ENCODE data around the gene METRN.
A peak's percentile ranks its signal among the peaks of the same experiment; 100 is the strongest.
"Not testable (repeated sequence)": the region's sequence is repeated elsewhere in the genome, so short reads cannot be mapped to it uniquely, and the experiment has no call there.

METRN gene

DNA sequence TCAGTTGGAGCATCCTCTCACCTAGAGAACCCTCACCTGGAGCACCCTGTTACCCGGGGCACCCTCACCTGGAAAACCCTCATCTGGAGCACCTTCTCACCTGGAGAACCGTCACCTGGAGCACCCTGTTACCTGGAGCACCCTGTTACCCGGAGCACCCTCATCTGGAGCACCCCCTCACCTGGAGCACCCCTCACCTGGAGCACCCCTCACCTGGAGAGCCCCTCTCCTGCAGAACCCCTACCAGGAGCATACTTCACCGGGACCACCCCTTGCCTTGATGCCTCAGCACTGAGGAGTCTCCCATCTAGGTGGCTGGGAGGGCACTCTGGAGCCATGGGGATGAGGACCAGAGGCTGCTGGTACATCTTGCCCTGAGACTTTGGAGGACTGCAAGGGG, 6.0 kb upstream of the METRN start:
- DNase-seq (ENCODE audit: extremely low read depth in 1 of 2, low read depth in 1 of 2): no peak

DNA sequence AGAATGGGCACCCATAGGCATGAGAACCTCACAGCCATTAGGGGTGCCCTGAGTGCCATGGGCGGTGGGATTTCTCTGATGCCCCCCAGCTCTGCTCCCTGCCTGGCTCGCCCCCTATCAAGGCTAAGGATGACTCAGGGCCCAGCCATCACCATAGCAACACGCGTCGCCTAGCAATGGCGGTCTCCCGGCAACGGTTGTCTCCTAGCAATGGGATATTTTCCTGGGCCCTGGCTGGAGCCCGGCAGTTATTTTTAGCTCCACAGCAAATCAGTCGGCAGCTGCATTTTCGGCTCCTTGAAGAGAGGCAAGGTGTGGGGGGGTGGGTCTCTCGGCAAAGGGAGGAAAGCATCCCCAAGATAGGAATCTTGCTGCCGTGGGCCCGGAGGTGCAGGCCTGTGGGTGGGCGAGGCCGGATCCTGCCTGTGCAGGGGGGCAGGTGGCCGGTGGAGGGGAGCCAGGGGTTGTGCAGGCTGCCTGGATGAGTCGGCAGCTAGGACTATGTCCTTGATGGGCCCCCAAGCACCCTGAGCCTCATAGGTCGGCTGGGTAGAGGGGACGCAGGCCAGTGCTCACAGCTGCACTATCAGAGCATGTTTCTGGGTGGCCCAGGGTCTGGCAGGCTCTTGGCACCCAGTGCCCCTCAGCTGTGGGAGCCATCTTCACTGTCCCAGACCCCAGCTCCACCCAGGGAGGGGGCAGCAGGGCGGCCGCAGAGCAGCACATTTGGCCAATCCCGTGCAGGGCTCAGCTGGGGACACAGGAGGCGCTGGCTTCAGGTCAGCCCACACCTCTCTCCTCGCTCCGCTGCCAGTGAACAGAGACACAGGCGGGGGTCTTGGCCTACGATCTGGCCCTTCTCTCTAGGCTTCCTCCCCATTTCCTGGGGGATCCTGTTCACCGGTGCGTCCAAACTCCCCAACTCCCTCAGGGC, 5.1 kb upstream of the METRN start:
- DNase-seq (ENCODE audit: extremely low read depth in 1 of 2, low read depth in 1 of 2): no peak

DNA sequence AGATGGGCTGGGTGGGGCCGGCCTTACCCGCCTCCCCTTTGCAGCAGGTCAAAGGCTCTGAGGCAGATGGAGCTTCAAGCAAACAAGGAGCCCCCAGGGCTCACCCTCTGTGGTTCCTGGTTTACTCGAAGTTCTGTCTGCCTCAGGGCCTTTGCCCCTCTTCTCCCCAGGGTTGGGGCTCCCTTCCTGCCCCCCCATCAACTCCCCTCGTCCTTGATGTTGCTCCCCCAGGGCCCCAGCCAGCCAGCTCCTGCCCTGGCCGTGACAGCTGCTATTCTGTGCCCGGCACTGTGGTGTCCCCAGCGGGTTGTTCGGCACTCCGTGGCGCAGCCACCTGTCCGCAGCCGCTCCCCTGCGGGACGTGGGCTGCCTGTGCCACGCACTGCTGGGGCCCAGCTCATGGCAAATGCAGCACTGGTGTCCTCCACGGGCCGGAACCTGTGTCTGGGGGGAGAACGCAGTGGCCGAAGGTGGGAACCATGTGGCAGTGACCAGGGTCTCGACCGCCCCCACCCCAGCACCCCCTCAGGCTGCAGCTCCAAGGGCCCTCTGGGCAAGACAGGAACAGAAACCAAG, 4.3 kb upstream of the METRN start:
- DNase-seq (ENCODE audit: extremely low read depth in 1 of 2, low read depth in 1 of 2): no peak

DNA sequence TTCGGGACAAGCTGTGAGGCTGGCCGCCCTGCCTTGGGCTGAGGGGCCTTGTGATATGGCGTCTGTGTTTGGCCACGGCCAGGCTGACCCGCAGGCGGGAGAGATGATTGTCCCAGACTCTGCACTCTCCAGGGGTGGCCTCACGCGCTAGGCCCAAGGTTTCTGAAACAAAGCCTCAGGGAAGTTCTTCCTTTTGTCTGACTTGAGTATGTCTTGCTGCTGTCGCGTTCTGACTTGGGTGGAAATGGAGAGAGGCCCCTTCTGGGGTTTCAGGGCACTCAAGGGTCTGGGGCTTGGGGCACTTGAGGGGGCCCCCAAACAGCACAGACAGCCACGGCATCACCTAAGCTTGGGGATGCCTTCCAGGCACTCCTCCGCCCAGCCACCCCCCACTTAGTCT, 3.8 kb upstream of the METRN start:
- no peak for DNase-seq (ENCODE audit: extremely low read depth in 1 of 2, low read depth in 1 of 2)

DNA sequence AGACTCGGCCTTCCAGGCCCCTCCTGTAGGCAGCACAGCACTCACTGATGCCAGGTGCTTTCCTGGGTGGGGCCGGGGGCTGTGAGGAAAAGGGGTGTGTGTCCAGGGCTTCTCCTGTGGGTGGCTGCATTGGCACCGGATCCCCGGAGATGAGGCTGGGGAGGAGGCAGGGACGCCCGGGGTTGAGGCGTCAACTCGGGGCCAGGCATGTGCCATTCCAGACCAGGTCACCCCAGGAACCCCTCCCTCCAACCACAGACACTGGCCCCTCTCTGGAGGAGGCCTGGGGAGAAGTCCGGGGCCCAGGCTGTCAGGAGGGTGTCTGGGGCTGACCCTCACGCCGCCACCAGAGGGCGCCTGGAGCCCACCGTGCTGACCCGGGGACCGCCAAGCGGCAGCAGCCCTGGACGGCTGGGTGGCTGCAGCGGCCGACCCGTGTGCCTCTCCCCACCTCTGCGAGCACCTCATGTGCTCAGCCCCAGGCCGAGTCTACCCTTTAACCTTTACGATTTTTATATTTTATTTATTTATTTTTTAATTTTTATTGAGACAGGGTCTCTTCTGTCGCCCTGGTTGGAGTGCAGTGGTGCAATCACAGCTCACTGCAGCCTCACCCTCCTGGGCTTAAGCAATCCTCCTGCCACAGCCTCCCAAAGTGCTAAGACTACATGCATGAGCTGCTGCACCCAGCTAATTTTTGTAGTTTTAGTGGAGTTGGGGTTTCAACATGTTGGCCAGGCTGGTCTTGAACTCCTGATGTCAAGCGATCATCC, 3.2 kb upstream of the METRN start:
- DNase-seq (ENCODE audit: extremely low read depth in 1 of 2, low read depth in 1 of 2): peak; percentile 59 to 83

DNA sequence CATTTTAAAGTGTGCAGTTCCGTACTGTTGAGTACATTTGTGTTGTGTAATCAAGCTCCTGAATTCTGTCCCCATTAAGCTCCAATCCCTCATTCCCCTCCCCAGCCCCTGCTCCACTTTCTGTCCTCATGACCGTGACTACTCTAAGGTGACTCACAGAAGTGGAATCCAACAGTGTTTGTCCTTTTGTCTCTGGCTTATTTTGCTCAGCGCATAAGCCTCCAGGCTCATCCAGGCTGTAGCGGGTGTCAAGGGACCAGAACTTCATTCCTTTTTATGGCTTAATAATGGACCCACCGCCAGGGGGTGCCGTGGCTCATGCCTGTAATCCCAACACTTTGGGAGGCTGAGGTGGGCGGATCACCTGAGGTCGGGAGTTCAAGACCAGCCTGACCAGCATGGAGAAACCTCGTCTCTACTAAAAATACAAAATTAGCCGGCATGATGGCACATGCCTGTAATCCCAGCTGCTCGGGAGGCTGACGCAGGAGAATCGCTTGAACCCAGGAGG, 2.1 kb upstream of the METRN start:
- not testable (repeated sequence) for DNase-seq (ENCODE audit: extremely low read depth in 1 of 2, low read depth in 1 of 2)

DNA sequence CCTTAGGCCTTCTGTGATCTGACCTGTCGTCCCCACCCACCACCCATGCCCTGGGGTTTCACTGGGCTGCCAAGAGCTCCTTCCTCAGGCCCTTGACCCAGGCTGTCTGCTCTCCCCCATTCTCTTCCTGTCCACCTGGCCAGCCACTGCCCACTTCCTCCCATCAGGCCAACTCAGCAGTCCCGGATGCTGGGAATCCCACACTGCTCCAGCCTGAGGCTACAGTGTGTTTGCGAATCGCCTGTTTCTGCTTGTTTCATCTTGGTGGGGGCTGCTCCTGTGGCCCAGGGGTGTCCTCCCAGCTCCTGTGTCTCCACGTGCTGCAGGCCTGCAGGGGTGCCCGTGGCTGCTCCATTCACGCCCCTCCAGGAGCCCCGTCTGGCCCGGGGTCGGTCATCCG, 839 bp upstream of the METRN start:
- DNase-seq (ENCODE audit: extremely low read depth in 1 of 2, low read depth in 1 of 2): no peak

DNA sequence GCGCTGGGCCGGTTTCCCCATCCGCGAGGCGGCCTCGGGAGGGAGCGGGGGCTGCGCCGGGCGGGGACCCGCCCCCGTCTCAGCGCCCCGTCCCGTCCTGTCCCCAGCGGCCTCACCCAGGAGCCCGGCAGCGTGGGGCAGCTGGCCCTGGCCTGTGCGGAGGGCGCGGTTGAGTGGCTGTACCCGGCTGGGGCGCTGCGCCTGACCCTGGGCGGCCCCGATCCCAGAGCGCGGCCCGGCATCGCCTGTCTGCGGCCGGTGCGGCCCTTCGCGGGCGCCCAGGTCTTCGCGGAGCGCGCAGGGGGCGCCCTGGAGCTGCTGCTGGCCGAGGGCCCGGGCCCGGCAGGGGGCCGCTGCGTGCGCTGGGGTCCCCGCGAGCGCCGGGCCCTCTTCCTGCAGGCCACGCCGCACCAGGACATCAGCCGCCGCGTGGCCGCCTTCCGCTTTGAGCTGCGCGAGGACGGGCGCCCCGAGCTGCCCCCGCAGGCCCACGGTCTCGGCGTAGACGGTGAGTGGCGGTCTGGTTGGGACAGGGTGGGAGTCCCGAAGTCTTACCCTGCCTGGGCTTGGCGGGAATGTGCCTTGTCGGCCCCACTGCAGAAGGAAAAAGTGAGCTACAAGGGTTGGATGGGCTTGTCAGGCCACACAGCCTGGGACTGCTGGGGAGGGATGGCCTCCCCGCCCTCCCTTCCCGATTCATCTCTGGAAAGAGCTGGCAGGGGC, 720 bp downstream of the METRN start:
- no peak for DNase-seq (ENCODE audit: extremely low read depth in 1 of 2, low read depth in 1 of 2)

DNA sequence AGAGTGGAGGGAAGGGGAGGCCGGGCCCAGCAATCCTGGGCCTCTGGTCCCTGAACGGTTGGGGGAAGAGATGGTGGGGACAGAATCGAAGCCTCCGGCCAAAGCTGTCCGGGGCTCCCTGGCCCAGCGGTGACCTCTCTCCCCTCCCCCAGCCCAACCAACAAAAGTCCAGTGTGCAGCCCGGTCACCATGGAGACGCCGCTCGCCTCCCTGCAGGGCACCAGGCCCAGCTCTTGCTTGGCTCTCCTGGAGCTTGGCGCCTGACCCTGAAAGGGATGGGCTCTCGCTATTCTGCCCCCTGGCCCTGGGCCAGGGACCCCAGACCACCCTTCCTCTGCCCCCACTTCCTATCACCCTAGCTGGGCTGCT, 1.3 kb downstream of the METRN start:
- no peak for DNase-seq (ENCODE audit: extremely low read depth in 1 of 2, low read depth in 1 of 2)

DNA sequence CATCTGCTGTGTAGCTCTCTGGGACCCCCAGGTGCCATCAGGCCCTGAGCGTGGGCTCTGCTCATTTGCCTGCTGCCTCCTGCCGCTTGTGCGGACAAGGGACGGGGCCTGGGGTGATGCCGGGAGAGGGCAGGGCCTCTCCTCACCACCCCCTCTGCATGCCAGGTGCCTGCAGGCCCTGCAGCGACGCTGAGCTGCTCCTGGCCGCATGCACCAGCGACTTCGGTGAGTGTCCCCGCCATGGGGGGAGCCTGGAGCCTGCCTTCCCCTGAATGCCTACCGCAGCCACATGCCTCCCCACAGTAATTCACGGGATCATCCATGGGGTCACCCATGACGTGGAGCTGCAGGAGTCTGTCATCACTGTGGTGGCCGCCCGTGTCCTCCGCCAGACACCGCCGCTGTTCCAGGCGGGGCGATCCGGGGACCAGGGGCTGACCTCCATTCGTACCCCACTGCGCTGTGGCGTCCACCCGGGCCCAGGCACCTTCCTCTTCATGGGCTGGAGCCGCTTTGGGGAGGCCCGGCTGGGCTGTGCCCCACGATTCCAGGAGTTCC, 1.9 kb downstream of the METRN start:
- DNase-seq (ENCODE audit: extremely low read depth in 1 of 2, low read depth in 1 of 2): no peak

DNA sequence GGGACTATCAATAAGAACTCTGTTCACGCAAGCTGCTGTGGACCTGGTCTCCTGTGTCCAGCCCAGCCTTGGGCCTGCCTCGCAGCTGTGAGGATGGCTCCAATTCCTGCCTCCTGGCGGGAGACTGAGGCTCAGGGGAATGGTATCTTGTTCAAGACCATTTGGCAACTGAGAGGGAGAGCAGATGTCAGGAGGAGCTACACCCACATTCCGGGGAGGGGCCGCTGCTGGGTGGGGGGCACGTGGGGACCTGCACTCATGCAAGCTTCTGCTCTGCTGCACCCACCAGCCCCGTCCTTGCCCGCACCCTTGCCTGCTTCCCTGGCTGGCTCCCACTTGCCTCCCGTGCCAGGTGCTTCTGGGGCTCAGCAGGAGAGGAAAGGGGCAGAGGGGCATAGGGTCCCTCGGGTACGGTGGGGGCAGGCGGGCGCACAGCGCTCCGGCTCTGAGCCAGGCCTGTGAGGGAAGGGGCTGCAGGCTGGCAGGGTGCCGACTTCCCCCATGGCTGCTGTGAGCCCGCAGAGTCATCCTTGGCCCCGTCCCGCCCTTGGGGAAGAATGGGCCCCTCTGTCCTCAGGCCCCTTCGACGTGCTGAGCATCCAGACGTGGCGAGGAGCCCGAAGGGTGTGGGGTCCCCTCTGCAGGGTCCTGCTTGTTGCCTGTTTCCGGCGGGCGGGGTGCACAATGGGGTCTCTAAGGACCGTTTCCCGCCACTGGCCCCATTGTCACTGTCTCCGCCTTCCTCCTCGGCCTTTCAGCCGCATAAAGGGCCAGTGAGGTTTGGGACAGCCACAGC, 2.7 kb downstream of the METRN start:
- no peak for DNase-seq (ENCODE audit: extremely low read depth in 1 of 2, low read depth in 1 of 2)

DNA sequence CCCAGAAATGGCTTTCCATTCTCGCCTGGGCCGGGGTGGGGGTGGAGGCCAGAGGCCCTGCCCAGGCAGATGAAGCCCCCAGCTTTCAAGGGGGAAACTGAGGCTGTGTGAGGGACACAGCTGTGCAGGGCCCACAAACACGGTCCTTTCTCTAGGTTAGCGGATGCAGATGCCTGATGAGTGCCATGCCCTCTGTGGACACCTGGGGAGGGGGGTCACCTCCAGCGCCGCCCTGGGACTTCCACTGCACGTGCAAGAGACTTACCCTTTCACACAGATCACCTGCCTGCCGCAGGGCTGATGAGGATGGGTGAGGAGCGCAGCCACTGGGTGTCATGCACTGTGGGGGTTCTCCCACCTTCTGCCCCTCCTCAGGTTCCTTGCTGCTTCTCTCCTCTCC, 3.5 kb downstream of the METRN start:
- no peak for DNase-seq (ENCODE audit: extremely low read depth in 1 of 2, low read depth in 1 of 2)

DNA sequence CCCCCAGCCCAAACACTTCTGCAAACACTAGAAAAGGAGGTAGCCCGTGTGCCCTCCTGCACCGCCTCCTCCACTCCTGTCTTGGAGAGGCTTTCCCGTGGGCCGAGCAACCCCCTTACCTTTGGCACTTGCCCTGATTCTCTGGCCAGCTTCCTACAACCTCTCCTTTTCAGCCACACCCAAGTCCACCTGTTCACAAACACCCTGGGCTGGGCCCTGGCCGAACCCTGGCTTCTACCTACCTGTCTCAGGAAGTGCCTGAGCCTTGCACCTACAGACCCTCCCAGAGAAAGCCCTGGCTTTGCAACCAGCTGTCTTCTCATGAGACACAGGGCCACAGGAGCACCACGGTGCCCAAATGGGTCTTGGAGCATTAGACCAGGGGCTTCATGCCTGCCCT, 4.0 kb downstream of the METRN start:
- DNase-seq (ENCODE audit: extremely low read depth in 1 of 2, low read depth in 1 of 2): no peak

DNA sequence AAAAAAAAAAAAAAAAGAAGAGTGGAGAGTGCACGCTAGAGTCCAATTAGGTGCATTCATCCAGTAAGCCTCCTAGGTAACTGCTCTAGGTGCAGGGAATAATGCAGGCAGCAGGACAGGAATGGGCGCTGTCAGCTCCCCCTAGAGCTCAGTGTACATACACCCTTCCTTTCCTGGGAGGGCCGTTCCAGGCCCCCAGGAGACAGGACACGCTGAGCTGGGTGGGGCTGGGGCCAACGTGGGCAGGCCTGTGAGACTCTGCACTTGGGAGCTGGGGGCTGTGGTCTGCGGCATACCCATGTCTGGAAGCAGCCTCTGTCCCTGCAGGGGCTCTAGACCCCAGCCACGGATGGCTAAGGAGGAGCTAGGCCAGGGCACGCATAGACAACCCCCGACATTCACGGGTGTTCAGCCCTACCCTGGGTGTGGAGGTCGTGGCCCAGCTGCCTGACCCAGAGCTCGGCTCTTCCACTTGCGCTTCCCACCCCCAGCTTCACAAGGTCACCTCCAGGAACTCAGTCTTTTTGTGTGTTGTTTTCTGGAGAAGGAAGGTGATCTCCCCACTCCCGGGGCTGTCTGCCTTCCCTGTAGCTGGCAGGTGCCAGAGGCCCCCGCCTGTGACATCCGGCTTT, 5.0 kb downstream of the METRN start:
- DNase-seq (ENCODE audit: extremely low read depth in 1 of 2, low read depth in 1 of 2): no peak

DNA sequence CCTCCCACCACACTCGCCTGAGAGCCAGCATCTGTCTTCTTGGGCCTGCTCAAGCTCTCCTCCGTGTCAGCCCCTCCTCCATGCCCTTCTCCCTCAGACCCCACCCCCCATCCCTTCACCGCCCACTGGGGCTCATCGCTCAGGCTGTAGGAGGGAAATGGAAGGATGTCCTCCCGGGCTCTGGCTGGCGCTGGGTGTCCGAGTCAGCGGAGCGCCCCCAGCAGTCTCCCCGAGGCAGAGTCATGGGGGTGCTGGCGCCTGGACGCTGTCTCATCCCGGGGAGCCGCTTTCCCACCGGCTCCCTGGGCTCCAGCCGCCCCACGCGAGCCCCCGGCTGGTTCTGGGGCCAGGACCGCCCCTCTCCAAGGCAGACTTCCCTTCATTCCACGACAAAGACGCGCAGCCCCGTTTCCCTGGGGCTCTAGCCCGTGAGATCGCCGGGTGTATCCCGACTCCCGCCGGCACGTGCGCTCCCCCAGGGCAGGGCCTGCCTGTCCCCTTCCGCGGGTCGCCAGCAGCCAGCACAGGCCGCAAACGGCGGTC, 5.6 kb downstream of the METRN start:
- DNase-seq (ENCODE audit: extremely low read depth in 1 of 2, low read depth in 1 of 2): no peak

DNA sequence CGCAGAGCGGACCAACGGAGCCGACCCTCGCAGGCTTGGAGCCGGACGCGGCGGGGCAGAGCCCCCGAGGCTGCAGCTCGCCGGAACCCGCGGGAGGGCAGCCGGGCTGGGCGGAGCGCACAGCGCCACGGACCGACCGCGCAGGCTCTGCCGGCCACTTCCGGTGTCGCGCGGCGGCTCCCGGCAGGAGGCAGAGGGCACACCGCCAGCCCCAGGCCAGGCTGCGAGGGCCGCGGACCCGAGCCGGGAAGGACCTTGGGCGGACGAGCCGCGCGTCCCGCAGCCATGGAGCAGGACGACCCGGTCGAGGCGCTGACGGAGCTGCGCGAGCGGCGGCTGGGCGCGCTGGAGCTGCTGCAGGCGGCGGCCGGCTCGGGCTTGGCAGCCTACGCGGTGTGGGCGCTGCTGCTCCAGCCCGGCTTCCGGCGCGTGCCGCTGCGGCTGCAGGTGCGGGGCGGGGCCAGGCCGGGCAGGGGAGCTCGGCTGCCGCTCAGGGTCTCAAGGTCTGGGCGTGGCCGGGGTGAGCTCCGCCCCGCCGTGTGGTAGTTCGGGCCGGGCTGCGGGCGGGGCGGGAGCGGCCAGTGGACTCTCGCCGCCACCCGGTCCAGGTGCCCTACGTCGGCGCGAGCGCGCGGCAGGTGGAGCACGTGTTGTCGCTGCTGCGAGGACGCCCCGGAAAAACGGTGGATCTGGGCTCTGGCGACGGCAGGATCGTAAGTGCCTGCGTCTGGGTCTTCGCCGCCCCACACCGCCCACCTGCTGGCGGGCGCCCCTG, 6.3 kb downstream of the METRN start, which contains the start of gene ANTKMT:
Gene ANTKMT, plus strand, starts transcription at position 157 of the 775 bp plus-strand sequence. Its CDS starts 129 bp downstream, at position 286.
- DNase-seq (ENCODE audit: extremely low read depth in 1 of 2, low read depth in 1 of 2): peak; percentile 34 to 59

DNA sequence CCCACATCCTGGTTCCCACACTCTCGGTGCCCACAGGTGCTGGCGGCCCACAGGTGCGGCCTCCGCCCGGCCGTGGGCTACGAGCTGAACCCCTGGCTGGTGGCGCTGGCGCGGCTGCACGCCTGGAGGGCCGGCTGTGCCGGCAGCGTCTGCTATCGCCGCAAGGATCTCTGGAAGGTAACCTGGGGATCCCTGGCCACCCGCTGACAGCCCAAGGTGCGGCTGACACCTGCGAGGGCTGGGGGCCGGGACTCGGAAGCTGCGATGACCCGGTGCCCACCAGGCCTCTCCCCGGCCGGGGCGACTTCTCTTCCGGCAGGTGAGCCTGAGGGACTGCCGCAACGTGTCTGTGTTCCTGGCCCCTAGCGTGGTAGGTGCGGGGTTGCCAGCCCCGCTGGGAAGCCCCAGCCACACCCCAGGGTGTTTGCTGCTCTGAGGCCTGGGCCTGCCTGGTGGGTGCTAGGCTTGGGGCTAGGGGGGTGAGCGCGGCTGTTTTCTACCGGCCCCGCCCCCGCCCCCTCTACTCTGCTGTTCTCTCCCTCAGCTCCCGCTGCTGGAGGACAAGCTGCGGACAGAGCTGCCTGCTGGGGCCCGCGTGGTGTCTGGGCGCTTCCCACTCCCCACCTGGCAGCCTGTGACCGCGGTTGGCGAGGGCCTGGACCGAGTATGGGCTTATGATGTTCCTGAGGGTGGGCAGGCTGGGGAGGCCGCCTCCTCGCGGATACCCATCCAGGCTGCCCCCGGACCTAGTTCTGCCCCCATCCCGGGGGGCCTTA, 7.0 kb downstream of the METRN start:
- DNase-seq (ENCODE audit: extremely low read depth in 1 of 2, low read depth in 1 of 2): no peak

All from activated CD8-positive, alpha-beta memory T cell treated with anti-CD3 and anti-CD28 coated beads for 1 hour (primary cell).